GF-D8 (cell line): ENCODE results near the gene PMP22.

Experiments used
- DNase-seq: peaks from one replicate; lab custom pipeline; 2025; lab: John Stamatoyannopoulos, UW

Gene PMP22

DNA sequence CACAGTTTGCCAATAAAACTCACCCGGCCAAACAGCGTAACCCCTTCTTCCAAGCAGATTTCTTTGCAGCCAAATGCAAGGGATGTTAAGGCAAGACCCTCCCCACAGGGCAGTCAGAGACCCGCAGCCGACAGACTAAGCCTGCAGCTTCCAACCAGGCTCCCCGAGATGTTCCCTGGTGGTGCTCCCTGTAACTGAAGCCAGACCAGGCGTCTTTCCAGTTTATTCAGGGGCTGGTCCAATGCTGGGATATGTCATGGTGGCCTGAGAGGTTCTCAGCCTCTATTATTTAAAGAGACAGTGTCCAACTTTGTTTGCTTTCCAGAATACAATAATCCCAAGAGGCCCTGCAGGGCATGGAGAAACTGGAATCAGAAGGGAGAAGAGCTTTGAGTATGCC lies at the start of gene PMP22:
TSS of gene PMP22 (minus strand) at position 196 of the 400 bp plus-strand sequence. CDS start 4,599 bp downstream, outside the sequence.
- DNase-seq: no peak

DNA sequence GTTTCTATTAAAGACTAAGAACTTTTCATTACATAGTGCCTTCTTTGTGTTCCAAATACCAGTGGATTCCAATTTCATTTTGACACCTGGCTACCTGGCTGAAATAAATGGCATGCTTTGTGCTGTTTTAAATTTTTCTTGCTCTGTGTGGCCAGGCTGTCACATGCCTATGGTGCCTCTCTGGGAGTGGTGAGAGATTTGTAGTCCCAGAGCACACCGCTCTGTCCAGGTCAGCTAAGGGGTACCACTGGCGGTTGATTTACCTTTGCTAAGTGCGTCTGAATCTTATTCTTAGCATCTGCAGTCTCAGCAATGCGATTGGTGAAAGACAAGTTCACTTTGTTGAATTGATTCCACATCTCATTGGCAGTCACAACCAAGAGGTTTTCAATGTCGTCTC lies 46.9 kb upstream of the PMP22 start:
- DNase-seq: no peak

DNA sequence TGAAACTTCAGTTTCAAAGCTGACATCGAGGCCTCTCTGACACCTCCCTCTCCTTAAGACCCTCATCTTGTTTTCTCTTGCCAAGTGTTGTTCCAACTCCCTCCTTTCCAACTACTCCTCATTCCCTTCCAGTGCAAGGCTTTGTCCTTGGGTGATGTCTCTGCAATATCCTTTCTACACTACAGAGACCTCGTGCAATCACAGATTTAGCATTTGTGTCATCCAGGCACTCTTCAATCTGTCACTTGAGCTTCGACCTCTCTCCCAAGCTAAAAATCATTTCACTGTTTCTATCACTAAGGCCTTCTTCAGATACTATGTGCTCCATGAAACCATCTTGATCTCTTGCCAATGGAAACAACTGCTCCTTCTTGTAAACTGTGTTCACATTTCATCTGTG lies 44.7 kb upstream of the PMP22 start:
- no peak for DNase-seq

DNA sequence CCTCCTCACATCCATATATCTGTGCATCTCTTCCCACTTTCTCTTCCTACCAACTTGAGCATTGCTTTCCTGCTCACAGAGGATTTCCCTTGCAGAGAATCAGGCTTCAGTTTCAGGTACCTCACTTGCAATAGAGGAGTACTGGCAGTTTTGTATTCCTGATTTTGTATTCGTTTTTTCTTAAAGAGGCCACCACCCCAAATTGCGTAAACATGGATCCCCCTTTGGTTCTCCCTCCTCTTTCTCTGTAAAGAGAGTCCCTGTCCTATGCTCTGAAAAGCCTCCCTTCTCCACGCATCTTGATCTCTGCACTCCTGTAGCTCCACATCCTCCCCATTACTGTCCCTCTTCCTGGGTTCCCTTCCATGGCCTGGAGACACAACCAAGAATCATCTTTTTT lies 44.1 kb upstream of the PMP22 start:
- no peak for DNase-seq

DNA sequence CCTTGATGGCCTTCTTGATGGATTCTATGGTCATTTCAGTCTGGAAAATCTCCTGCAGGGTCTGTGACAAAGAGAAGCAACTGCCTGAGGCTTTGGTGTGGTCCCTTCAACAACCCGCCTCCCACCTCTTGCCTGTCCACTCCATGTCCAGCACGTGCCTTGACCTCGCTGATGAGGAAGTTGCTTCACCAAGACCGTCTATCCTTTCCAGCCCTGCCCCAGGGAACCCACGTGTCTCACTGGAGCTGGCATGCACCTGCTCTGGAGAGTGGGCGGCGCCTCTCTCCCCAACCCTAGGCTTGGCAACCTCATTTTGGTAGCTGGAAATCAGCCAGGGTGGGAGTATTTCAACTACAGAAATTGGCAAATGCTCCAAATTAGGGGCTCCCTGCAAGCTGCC lies 43.6 kb upstream of the PMP22 start:
- no peak for DNase-seq

DNA sequence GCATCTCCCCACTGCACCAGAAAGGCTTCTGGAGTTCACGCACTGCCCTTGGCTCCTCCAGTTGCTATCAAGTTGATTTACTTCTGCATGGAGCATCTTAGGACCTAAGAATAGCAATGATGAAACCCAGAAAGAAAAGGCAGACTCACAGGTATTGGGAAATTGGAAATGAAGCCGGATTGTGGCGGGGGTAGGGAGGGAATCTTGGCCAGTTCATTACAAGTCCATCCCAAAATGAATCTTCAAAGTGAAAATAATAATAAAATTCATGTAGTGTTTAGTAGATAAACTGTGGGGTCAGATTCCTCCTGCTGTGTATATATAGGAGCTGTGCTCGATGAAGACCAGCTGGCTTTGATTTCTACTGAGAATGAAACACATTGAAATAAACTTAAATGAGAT lies 42.6 kb upstream of the PMP22 start:
- DNase-seq: no peak

DNA sequence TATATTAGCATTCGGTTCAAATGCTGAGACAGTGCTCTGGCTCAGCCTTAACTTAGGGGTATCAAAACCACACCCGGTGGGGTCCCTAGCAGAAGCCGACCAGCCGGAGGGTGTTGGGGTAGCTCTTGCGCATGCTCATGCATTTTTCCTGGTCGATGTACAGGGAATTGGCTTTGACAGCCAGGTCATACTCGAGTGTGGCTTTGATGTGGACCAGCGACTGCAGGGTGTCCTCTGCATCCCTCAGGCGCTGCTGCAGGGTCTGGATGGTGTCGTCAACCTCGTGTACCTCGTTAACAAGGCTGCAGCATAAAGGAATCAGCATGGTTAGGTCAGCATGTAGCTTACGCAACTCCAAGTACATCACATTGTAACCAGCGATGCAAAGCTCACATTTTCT lies 38.7 kb upstream of the PMP22 start:
- no peak for DNase-seq

DNA sequence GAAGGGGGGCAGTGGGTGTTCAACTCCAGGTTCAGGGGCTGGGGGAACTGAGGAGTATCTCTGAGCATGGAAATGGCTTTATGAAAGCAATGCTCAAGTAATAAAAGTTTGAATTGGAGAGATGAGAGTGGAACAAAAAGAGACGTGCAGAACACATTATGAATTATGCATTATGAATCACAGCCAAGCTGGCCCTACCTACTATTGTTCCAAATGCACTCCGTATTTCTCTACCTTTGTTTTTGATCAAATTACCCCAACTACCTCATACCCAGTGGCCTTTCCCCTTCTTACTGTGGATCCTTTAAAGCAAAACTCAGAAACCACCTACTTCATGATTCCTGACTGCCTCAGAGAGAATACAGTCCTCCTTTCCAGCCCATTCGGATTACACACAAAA lies 38.1 kb upstream of the PMP22 start:
- no peak for DNase-seq

DNA sequence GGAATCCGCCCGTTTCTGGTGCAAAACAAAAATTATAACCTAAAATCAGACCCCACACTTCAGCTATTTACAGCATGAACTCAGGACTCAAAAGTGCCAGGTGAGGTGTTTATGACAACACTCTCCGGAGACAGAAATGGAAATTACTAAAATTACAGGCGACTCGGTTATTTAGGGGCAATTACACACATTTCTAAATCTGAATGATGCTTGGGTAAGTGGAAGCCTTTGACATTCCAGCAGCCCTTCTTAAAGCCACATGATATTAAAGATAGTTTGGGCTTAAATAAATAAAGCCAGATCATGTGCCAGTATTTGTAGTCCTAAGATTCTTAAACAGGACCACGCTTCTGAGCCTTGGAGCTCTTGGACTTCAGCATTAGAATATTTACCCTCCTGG lies 36.7 kb upstream of the PMP22 start:
- no peak for DNase-seq

DNA sequence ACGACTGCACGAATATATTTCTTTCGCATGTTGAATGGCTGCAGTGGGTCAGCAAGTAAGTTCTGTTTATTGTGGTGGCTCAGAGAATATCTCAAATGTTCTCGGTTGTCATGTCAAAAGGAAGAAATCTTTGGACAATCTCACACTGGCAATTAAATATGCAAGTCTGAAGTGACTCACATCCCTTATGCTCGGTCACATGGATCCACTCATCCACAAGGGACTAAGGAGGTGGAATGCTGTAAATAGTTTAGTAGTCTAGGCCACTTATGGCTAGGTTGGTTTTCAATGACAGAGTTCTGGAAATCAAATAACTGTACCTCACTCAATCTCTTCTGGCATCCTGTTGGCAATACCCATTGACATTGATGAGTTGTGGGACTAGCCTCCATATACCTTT lies 33.0 kb upstream of the PMP22 start:
- no peak for DNase-seq

DNA sequence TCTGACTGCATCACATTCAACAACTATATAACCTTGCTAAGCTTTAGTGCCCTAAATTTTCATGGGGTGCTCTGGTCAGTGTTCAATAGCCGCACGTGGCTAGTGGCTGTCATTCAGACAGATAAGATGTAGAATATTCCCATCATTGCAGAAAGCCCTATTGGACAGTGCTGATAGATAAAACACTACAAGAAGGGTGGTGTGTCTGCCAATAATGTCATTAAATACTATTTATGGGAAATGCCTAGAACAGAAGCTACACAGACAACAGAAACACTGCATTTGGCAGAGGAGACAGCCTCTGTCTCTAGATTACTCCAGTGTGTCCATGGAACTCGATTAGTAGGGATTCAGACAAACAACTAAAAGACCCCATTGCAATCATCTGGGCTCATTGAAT lies 28.4 kb upstream of the PMP22 start:
- DNase-seq: no peak

DNA sequence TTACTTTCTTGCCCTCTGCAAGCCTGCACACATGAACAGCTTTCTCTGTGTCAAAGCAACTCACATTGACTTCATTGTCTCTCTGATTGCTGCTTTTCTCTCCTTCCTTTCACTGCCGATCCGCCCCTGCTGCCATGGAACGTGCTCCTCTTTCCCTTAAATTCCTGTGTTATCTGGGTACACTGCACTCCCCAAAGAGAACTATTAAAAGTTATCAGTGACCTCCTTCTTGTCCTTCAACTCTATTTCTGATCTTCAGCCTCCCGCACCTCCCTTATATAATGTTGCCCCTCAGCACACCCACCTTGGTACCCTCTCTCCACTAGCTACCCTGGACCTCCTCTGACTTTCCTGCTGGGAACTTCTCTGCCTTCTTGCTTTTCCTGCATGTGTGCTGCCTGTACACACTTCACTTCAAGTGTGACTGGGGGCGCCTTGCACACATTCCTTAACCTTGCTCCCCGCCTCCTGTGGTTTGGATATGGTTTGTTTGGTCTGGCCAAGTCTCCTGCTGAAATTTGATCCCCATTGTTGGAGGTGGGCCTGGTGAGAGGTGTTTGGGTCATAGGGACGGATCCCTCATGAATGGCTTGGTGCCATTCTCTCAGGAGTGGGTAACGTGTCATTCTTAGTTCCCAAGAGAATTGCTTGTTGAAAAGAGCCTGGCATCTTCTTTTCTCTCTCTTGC lies 26.7 kb upstream of the PMP22 start:
- DNase-seq: no peak

DNA sequence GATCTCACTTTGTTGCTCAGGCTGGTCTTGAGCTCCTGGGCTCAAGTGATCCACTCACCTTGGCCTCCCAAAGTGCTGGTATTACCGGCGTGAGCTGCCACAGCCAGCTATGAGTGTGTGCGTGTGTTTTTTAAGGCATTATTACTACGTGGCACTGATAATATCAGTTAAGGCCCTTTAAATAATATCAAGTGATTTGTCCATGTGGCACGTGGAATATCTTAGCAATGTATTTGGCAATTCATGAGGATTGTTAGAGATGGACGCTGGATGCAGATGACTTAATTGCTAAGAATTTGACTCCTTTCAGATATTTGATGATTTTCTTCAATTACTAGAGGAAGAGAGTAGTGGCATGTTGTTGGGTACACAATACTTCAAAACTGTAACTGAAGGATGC lies 25.5 kb upstream of the PMP22 start:
- no peak for DNase-seq

DNA sequence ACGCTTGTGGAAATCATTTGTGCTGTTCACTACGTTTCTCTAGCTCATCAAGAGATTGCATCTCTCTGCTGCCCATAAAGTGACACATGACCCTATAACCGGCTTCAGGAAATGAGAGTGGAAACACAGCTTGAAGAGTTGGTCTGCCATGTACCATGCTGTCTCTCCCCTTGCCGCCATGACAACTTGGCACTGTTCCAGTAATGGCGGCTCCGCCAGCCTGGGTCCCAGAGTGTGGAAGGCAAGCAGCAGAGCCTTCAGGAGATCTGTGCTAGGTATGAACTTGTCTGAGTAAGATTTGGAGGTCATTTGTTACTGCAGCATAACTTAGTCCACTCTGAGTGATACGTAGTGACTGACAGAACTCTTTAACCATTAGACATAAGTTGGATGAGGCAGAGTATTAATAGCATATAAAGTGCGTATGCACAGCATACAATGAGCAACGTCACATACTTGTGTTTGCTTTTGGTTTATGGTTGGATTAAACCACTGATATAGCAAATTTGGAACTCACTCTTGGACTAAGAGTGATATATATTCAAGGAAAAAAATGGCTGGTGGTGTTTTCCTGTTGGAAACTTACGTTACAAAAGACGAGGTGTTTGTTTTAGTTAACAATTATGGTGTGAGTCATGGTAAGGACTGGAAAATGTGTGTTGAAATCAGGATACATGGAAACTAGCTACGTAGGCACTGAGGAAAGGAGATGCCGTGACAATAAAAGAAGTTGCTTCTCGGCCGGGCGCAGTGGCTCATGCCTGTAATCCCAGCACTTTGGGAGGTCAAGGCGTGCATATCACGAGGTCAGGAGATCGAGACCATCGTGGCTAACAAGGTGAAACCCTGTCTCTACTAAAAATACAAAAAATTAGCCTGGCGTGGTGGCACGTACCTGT lies 24.4 kb upstream of the PMP22 start:
- no peak for DNase-seq

DNA sequence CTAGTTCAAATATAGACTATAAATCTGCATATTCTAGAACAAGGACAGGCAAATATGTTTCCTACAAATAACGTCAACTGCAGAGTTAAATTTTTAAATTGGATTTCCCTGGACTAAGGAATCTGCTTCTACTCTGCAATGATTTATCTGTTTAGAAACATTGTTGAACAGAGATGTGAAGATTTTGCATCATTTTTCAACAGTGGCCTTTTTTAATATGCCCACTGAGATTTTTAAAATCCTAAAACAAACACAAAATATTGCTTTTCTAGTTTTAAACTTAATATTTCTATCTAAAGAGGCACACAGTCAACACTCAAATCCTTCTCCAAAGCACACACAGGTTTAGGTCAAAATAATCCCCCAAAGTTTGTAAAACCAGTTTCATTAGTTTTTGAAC lies 23.7 kb upstream of the PMP22 start:
- no peak for DNase-seq

DNA sequence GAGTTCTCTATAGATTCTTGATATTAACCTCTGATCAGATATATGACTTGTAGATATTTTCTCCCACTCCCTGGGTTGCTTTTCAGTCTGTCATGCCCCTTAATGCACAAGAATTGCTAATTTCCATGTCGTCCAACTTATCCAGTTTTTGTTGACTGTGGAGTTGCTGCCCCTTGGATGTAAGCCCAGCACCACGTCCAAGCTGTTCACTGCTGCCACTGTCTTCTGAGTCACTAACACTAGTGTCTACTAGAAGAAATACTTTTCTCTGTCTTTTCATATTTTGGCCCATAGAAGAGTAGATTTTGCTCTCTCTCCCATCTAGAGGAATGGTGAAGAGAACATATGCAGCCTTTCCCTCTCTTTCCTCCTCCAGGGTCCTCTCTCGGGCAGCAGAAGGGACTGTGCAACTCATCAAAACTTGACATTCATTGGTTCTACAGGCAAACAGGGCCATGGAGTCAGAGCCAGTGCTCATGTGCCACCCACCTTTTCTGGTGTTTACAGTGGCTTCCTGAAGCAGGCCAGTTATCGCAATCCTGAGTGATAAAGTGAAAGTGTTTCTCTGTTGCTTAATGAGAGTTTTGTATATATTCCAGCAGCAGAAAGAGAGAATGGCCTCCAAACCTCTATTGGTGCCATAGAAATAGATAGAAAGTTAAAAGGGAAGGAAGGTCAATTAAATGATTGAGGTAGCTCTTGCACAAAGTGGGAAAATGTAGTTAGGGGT lies 22.6 kb upstream of the PMP22 start:
- DNase-seq: no peak

DNA sequence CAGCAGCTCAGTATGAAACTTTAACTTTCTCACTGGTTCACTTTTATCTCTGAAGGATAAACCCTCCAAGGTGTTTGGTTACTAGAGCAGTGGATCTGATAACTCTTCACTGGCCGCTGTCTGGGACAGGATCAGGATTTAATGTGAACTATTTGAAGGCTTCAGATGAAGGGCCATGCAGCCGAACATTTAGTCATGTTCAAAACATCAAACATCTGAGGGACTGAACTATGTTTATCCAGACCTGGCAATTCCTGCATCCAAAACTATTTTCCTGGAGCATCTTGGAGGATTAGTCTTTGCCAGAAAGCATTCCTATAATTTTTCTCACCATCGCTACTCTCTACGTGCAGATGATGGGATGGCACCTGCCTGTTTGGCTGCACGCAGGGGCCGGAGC lies 20.3 kb upstream of the PMP22 start:
- no peak for DNase-seq

DNA sequence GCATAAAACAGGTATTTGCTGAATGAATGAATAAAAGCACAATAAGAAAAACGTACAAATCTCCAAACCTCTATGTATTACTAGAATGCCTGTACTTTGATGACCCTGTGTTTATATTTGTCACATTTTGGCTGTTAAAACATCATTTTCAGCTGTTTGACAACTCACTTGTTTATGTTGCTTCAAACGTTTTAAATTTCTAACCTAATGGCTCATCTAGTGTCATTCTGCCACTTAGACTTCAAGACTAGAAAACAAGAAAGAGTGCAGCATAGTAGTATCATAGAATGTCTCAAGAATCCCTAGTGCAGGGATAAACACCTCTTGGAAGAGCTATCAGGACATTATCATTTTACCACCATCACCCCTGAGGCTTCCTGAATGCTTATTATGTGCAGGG lies 19.4 kb upstream of the PMP22 start:
- no peak for DNase-seq

DNA sequence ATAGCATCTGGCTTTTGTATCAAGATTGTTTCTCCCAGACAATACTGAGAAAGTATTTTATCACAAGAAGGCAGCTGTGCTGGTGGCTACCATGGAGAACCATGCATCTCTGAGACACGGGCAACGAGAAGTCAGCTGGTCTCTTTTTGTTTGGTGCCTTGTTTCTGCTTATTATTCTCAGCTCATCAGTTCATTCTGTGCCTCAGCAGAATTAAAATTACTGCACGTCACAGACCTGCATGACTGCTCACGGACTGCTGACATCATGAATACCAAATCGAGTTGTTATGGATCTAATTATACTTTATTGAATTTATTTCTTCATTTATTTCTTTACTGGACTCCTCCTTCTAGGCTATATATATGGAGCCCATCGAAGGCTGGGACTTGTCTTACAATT lies 19.0 kb upstream of the PMP22 start:
- no peak for DNase-seq

DNA sequence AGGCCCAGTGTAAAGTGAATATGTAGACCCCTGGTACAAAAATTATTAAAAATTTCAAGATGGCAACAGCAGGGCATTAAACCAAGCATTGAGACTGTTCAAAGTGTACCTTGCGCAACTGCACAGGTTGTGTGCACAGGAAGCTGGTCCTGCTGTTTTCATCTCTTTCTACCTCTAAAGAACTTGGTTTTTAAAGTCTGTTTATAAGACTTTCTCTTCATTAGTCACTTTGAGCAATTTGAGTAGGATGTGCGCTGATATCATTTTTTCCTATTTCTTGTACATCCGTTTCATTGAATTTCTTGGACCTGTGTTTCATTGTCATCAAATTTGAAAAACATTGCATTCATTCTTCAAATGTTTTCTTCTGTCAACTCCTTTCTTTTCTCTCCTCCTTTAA lies 16.8 kb upstream of the PMP22 start:
- DNase-seq: no peak

DNA sequence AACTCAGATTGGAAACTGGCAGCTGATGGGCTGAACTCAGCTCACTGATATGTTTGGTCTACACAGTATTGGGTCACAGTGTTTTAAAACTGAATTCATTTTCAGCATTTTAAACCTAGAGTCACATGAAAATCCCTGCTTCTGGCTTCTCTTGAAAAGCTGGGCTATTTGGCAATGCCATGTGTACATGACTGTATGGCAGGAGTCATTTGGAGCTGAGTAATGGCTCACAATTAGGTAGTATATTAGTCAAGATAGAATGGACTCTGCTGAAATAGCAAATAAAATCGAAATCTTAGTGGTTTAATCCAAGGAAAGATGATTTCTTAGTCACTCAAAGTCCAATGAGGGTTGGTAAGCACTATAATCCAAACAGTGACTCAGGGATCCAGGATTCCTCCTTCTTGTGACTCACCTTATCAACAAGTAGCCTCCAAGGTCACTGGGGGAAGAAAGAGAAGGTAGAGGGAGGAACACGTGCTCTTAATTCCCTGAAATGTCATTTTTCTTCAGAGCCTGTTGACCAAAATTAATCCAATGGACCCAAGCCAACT lies 13.9 kb upstream of the PMP22 start:
- no peak for DNase-seq

DNA sequence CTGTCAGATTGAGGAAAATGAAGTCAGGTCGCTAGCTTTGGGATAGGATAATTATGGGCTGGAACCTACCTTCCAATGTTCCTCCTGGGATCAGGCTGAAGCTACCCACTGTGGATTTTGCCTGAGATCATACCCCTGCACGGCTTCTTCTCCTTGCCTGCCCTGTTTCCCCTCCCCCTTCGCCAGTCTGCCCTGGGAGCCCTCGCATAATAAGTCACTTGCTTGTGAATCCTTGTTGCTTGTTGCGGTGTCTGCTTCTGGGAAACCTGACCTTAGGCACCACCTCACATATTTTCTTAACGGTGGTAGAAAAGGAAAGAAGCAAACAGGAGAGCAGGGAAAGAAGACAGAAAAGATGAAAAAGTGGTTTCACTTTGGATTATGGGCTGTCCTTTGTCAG lies 13.3 kb upstream of the PMP22 start:
- no peak for DNase-seq

DNA sequence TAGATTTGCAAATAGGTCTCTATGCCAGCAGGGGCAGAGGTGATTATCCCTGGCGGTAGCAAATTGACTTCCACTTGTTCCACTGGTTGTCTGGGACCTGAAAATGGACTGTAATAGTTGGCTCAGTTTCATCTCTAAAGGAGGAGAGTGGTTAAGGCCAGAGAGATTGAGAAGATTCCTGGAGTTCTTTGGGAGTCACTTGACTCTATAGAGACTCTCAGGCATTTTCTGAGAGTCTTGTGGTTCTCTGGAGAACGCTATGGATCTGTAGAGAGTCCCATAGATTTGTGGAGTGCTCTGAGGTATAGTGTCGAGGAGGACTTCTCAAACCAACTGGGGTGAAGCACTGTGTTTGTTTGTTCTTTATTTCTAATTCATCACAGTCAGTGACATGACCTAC lies 8.9 kb upstream of the PMP22 start:
- DNase-seq: no peak
